Naive thymus-derived CD4-positive, alpha-beta T cell (primary cell): ENCODE results near the gene PRKN. TPM values are rescaled to one million over a fixed set of nuclear protein-coding genes. Genes with fewer than 3 reads are reported as not detected.

Experiments used
- ATAC-seq: fragments of 150-1000 bp; cut with Tn5 transposase; 2 replicates; pipeline ENCODE4 v1.10.0; 2021; ENCODE audit warnings: mild to moderate bottlenecking, moderate library complexity
- CTCF ChIA-PET: fragments of 350-600 bp; sonication (Branson Sonifier 250); formaldehyde crosslinking; loops from one replicate; lab custom pipeline; 2021; ENCODE audit warnings: antibody characterized with exemption; lab: Charles Lee
- POLR2A ChIA-PET: fragments of 350-600 bp; sonication (Branson Sonifier 250); formaldehyde crosslinking; loops from one replicate; lab custom pipeline; 2021; ENCODE audit warnings: antibody characterized with exemption, inconsistent platforms; lab: Charles Lee
- DNase-seq, 9 donors: peaks; one replicate each; pipeline versions ENCODE4 v3.0.0 to v3.0.0-alpha.2; 2020 to 2022; ENCODE audit warnings: mixed read lengths in 1 of 9
- H3K27ac ChIP-seq: one replicate; pipeline ENCODE4 v1.7.0; 2013; ENCODE audit warnings: mild to moderate bottlenecking, low read depth, low read length, moderate library complexity
- H3K27me3 ChIP-seq, 2 donors: one replicate each; pipeline ENCODE4 v1.7.0; 2013; ENCODE audit warnings: low read length in 2 of 2, mild to moderate bottlenecking in 2 of 2, moderate library complexity in 2 of 2; ENCODE audit not compliant: control insufficient read depth in 2 of 2, insufficient read depth in 2 of 2
- H3K36me3 ChIP-seq, 3 experiments: 1 replicate in 2 of 3; 2 replicates in 1 of 3; pipeline ENCODE4 v1.7.0; 2013; ENCODE audit warnings: low read length in 3 of 3, mild to moderate bottlenecking in 3 of 3, moderate library complexity in 1 of 3; ENCODE audit not compliant: insufficient read depth in 3 of 3, control insufficient read depth in 2 of 3
- H3K4me1 ChIP-seq, 2 donors: one replicate each; pipeline ENCODE4 v1.7.0; 2013; ENCODE audit warnings: low read length in 2 of 2, mild to moderate bottlenecking in 2 of 2, moderate library complexity in 1 of 2; ENCODE audit not compliant: control insufficient read depth in 2 of 2, insufficient read depth in 2 of 2
- H3K4me3 ChIP-seq: 2 replicates; pipeline ENCODE4 v1.7.0; 2013; ENCODE audit warnings: mild to moderate bottlenecking, low read length
- H3K9me3 ChIP-seq, 3 experiments: 1 replicate in 2 of 3; 2 replicates in 1 of 3; pipeline ENCODE4 v1.7.0; 2013; ENCODE audit warnings: low read length in 3 of 3; ENCODE audit not compliant: control insufficient read depth in 2 of 3
- H3K27ac Mint-ChIP-seq, 9 donors: one replicate each; pipeline ENCODE4 v1.8.0; 2020 to 2022; ENCODE audit warnings: mixed read lengths in 9 of 9, mild to moderate bottlenecking in 8 of 9, moderate library complexity in 5 of 9, inconsistent platforms in 2 of 9
- H3K27me3 Mint-ChIP-seq, 5 donors: one replicate each; pipeline ENCODE4 v1.8.0; 2021 to 2022; ENCODE audit warnings: mixed read lengths in 5 of 5, mild to moderate bottlenecking in 1 of 5
- H3K36me3 Mint-ChIP-seq, 5 donors: one replicate each; pipeline ENCODE4 v1.8.0; 2020 to 2022; ENCODE audit warnings: mixed read lengths in 5 of 5, mild to moderate bottlenecking in 3 of 5, inconsistent platforms in 1 of 5
- H3K4me1 Mint-ChIP-seq, 7 donors: one replicate each; pipeline ENCODE4 v1.8.0; 2020 to 2022; ENCODE audit warnings: mixed read lengths in 7 of 7, mild to moderate bottlenecking in 3 of 7, inconsistent platforms in 1 of 7
- H3K4me3 Mint-ChIP-seq, 10 donors: one replicate each; pipeline ENCODE4 v1.8.0; 2020 to 2022; ENCODE audit warnings: mild to moderate bottlenecking in 10 of 10, mixed read lengths in 10 of 10, moderate library complexity in 6 of 10, inconsistent platforms in 2 of 10
- H3K9me3 Mint-ChIP-seq, 11 donors: one replicate each; pipeline ENCODE4 v1.8.0; 2020 to 2022; ENCODE audit warnings: mixed read lengths in 11 of 11, mild to moderate bottlenecking in 4 of 11, inconsistent platforms in 1 of 11, moderate library complexity in 1 of 11
- intact Hi-C, 2 donors: fragments of 100-400 bp; cut with micrococcal nuclease; formaldehyde crosslinking; loops; one replicate each; pipeline ENCODE4 v1.15.1; 2023
- polyA plus RNA-seq, 2 donors: library from polyadenylated mRNA; unstranded; fragments of 300-500 nt; fragmentation: Illumina TruSeq; gene quantifications; one replicate each; pipeline ENCODE4 v1.2.3, GENCODE V29; 2021
- total RNA-seq, 6 experiments: library from RNA in 5 of 6; stranded (reverse) in 5 of 6; gene quantifications; 1 replicate in 5 of 6; 2 replicates in 1 of 6; pipeline ENCODE4 v1.2.3 and lab custom pipeline; 2021 to 2026

PRKN gene
- total and polyA plus RNA-seq, 7 experiments from 2014 or later: 0.44 to 10.3 (median 8.1) TPM

- Histone ChIP-seq H3K4me1 (no peaks in the 10 kb centered on the region), H3K36me3 (no peaks in the 10 kb centered on the region), H3K27me3 (no peaks in the 10 kb centered on the region), H3K27ac (no peak overlapping the region), H3K9me3 (no peaks in the 10 kb centered on the region), H3K4me3 (no peak overlapping the region)
- ChIA-PET CTCF (no interaction called here), POLR2A (no interaction called here)
- intact Hi-C loops: no loop called here
- H3K36me3 Mint-ChIP-seq: peaks cover 0 to 11% (median 6%) of the 10 kb centered on the region in 5 donors
- no peak overlapping the region for H3K4me3 Mint-ChIP-seq
- H3K27me3 Mint-ChIP-seq: no peaks in the 10 kb centered on the region
- DNase-seq: no peak
- H3K9me3 Mint-ChIP-seq: peaks cover 0 to 5% (median 3%) of the 10 kb centered on the region in 11 donors
- H3K27ac Mint-ChIP-seq: no peak overlapping the region
- ATAC-seq: no peak
- no peaks in the 10 kb centered on the region for H3K4me1 Mint-ChIP-seq
Observed at GRCh38 chr6:161568885-161569456, 1158.6 kb downstream of the PRKN start.

- H3K27me3 Mint-ChIP-seq: no peaks in the 10 kb centered on the region
- Histone ChIP-seq H3K4me1 (no peaks in the 10 kb centered on the region), H3K4me3 (no peak overlapping the region), H3K36me3 (no peaks in the 10 kb centered on the region), H3K27ac (no peak overlapping the region), H3K9me3 (no peaks in the 10 kb centered on the region), H3K27me3 (no peaks in the 10 kb centered on the region)
- ATAC-seq: no peak
- no peak overlapping the region for H3K27ac Mint-ChIP-seq
- ChIA-PET CTCF (no interaction called here), POLR2A (no interaction called here)
- no peak overlapping the region for H3K4me3 Mint-ChIP-seq
- DNase-seq: no peak
- H3K36me3 Mint-ChIP-seq: peaks cover 0 to 6% (median 4%) of the 10 kb centered on the region in 5 donors
- intact Hi-C loops: no loop called here
- H3K4me1 Mint-ChIP-seq: no peaks in the 10 kb centered on the region
- peaks cover 0 to 5% (median 0%) of the 10 kb centered on the region in 11 donors for H3K9me3 Mint-ChIP-seq
Observed at GRCh38 chr6:161564952-161565351, 1162.6 kb downstream of the PRKN start.

- Histone ChIP-seq H3K4me1 (no peaks in the 10 kb centered on the region), H3K4me3 (no peak overlapping the region), H3K9me3 (no peaks in the 10 kb centered on the region), H3K27ac (no peak overlapping the region), H3K27me3 (no peaks in the 10 kb centered on the region), H3K36me3 (no peaks in the 10 kb centered on the region)
- ATAC-seq: no peak
- POLR2A ChIA-PET: no interaction called here
- Mint-ChIP-seq H3K27ac (no peak overlapping the region), H3K4me1 (no peaks in the 10 kb centered on the region), H3K4me3 (no peak overlapping the region), H3K9me3 (peaks cover 0 to 1% (median 0%) of the 10 kb centered on the region in 11 donors), H3K36me3 (no peaks in the 10 kb centered on the region), H3K27me3 (no peaks in the 10 kb centered on the region)
- intact Hi-C loops: no loop called here
- CTCF ChIA-PET: no interaction called here
- no peak for DNase-seq
Observed at GRCh38 chr6:161561908-161562307, 1165.7 kb downstream of the PRKN start.

- H3K4me3 Mint-ChIP-seq: no peak overlapping the region
- DNase-seq (no peak), ATAC-seq (no peak)
- Histone ChIP-seq H3K4me1 (no peaks in the 10 kb centered on the region), H3K9me3 (peaks cover 0 to 5% (median 0%) of the 10 kb centered on the region in 3 experiments), H3K27ac (no peak overlapping the region), H3K27me3 (no peaks in the 10 kb centered on the region), H3K36me3 (no peaks in the 10 kb centered on the region), H3K4me3 (no peak overlapping the region)
- H3K4me1 Mint-ChIP-seq: no peaks in the 10 kb centered on the region
- peaks cover 3 to 30% (median 9%) of the 10 kb centered on the region in 11 donors for H3K9me3 Mint-ChIP-seq
- peaks cover 0 to 8% (median 5%) of the 10 kb centered on the region in 5 donors for H3K36me3 Mint-ChIP-seq
- no peaks in the 10 kb centered on the region for H3K27me3 Mint-ChIP-seq
- intact Hi-C loops: no loop called here
- ChIA-PET POLR2A (no interaction called here), CTCF (interaction anchor here (1.0 kb wide), 1 partner anchor 23 kb away, joined by 3 read pairs; no protein-coding TSS in a partner anchor)
- no peak overlapping the region for H3K27ac Mint-ChIP-seq
Observed at GRCh38 chr6:161557333-161558107, 1170.0 kb downstream of the PRKN start.

GRCh38 chr6:161554883-161555282 lies 1172.7 kb downstream of the PRKN start:
- intact Hi-C loops: no loop called here
- Histone ChIP-seq H3K27ac (no peak overlapping the region), H3K27me3 (no peaks in the 10 kb centered on the region), H3K4me3 (no peak overlapping the region), H3K9me3 (peaks cover 0 to 5% (median 0%) of the 10 kb centered on the region in 3 experiments), H3K4me1 (no peaks in the 10 kb centered on the region), H3K36me3 (no peaks in the 10 kb centered on the region)
- Mint-ChIP-seq H3K27me3 (no peaks in the 10 kb centered on the region), H3K4me1 (no peaks in the 10 kb centered on the region), H3K36me3 (peaks cover 0 to 19% (median 5%) of the 10 kb centered on the region in 5 donors), H3K27ac (no peak overlapping the region), H3K4me3 (no peak overlapping the region), H3K9me3 (peaks cover 3 to 36% (median 13%) of the 10 kb centered on the region in 11 donors)
- ChIA-PET POLR2A (no interaction called here), CTCF (no interaction called here)
- no peak for ATAC-seq
- no peak for DNase-seq

DNA sequence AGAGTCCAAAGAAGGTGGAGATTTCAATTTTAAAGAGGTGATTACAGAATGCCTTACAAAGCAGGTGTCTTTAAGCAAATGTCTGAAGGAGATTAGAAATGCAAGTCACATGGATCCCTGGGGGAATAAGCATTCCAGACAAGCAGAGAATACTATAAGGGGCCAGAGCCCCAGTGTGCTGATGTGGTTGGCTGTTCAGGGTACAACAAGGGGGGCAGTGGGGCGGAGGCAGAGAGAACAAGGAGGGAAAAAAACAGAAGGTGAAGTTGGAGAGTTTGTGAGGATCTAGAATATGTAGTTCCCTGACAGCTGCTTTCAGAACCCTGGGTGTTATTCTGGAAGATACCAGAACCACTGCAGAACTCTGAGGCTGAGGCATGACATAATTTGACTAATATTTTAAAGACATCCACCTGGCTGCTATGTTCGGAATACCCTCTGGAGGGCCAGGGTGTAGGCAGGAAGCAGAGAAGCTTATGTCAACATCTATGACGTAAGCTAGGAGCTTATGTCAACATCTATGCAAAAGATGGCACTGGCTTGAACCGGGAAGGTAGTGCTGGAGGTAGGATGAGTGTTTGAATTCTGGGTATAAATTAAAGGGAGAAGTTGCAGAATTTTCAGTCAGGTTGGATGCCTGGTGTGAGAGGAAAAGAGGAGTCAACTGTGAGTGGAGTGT lies 1177.5 kb downstream of the PRKN start:
- peaks cover 0 to 1% (median 0%) of the 10 kb centered on the region in 3 experiments for H3K9me3 ChIP-seq
- Mint-ChIP-seq H3K9me3 (peaks cover 0 to 24% (median 11%) of the 10 kb centered on the region in 11 donors), H3K27ac (no peak overlapping the region), H3K4me1 (no peaks in the 10 kb centered on the region), H3K36me3 (peaks cover 0 to 24% (median 5%) of the 10 kb centered on the region in 5 donors), H3K27me3 (no peaks in the 10 kb centered on the region), H3K4me3 (no peak overlapping the region)
- H3K4me3 ChIP-seq: no peak overlapping the region
- H3K36me3 ChIP-seq: no peaks in the 10 kb centered on the region
- no peaks in the 10 kb centered on the region for H3K27me3 ChIP-seq
- ATAC-seq (no peak), DNase-seq (no peak)
- no peak overlapping the region for H3K27ac ChIP-seq
- ChIA-PET POLR2A (no interaction called here), CTCF (no interaction called here)
- intact Hi-C loops: no loop called here
- no peaks in the 10 kb centered on the region for H3K4me1 ChIP-seq
